ENCODE results near the gene BAIAP2. TPM values are rescaled to one million over a fixed set of nuclear protein-coding genes. Genes with fewer than 3 reads are reported as not detected.

BAIAP2 gene
- total and polyA plus RNA-seq, 9 donors: 12.0 to 80.6 (median 23.2) TPM

DNA sequence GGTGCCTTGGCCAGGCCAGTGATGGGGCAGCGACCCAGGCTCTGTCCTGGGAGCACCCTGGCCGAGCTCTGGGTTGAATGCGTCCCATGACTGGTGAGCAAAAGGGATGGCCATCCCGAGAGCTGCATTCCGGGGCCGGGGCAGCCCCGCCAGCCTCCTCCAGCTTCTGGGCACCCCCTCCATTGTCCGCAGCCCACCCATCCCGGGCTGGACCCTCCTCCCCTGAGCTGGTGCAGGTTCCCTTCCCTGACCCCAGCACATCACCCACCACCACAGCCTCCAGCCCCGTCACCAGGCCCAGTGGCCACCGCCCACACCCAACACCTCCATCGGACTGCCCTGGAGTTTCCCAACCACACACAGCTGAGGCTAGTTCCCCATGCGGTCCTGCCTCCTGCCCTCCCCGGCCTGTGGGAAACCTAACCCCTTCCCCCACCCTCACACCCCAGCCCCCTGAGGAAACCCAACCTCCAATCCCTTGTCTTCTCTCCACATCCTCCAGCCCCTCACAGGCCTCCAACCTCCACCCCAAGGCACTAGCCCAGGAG, 114.1 kb downstream of the BAIAP2 start:
- Histone ChIP-seq H3K27me3 (no peaks in the 10 kb centered on the region), H3K4me3 (no peak overlapping the region), H3K27ac (no peak overlapping the region), H3K9me3 (no peaks in the 10 kb centered on the region), H3K4me1 (ENCODE audit: insufficient read depth) (no peaks in the 10 kb centered on the region), H3K36me3 (no peaks in the 10 kb centered on the region)
- no peak for DNase-seq
- intact Hi-C loops (cut with DNase I): loop anchor here in 1 of 4 donors (10.0 kb wide), 1 partner anchor 56 kb away; no protein-coding TSS in a partner anchor
- TF ChIP-seq EP300 (IDR thresholded peaks at IDR 0.05) (no peak), POLR2A (IDR thresholded peaks at IDR 0.05) (no peak)
- TF ChIP-seq, protein P1, sequence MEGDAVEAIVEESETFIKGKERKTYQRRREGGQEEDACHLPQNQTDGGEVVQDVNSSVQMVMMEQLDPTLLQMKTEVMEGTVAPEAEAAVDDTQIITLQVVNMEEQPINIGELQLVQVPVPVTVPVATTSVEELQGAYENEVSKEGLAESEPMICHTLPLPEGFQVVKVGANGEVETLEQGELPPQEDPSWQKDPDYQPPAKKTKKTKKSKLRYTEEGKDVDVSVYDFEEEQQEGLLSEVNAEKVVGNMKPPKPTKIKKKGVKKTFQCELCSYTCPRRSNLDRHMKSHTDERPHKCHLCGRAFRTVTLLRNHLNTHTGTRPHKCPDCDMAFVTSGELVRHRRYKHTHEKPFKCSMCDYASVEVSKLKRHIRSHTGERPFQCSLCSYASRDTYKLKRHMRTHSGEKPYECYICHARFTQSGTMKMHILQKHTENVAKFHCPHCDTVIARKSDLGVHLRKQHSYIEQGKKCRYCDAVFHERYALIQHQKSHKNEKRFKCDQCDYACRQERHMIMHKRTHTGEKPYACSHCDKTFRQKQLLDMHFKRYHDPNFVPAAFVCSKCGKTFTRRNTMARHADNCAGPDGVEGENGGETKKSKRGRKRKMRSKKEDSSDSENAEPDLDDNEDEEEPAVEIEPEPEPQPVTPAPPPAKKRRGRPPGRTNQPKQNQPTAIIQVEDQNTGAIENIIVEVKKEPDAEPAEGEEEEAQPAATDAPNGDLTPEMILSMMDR (IDR thresholded peaks at IDR 0.05): no peak
- 65 to 73% (median 69%) methylated on average over 14 of the region's 14 CpGs for WGBS, 3 donors

DNA sequence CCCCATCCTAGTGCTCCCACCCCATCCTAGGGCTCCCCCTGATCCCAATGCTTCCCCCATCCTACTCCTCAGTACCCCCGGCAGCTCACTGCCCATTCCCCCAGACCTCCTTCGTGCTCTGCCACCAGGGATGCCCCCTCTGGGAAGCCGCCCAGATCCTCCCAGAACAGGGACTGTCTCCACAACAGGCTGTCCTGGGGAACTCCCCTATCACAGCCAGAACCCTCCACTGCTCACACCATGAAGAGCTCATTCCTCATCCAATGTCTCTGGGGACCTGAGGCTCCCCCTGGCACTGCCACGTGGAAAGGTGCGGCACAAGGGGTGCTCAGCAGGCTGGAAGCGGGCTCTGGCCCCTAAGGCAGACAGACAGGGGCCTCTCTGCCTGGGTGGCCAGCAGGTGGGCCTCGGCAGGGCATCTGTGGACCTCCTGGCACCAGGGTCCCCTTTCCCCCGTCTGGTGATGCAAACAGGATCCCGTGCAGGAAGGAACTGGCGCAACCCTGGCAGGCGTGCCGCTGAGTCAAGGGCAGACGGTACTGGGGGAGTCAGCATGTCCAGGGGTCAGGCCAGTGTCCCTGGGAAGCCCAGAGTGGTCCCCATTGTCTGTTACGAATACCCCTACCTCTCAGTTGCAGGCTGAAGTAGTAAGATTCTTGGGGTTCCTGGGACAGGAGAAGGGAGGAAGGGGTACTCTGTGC, 115.6 kb downstream of the BAIAP2 start:
- intact Hi-C loops (cut with DNase I): no loop called here
- no peaks in the 10 kb centered on the region for H3K4me1 ChIP-seq (ENCODE audit: insufficient read depth)
- no peak overlapping the region for H3K27ac ChIP-seq
- WGBS, 3 donors: 61 to 71% (median 65%) methylated on average over 14 of the region's 14 CpGs
- no peaks in the 10 kb centered on the region for H3K36me3 ChIP-seq
- no peaks in the 10 kb centered on the region for H3K27me3 ChIP-seq
- H3K9me3 ChIP-seq: no peaks in the 10 kb centered on the region
- TF ChIP-seq POLR2A (IDR thresholded peaks at IDR 0.05): no peak
- TF ChIP-seq EP300 (IDR thresholded peaks at IDR 0.05): no peak
- TF ChIP-seq, protein P1 (IDR thresholded peaks at IDR 0.05): no peak
- no peak overlapping the region for H3K4me3 ChIP-seq
- no peak for DNase-seq

DNA sequence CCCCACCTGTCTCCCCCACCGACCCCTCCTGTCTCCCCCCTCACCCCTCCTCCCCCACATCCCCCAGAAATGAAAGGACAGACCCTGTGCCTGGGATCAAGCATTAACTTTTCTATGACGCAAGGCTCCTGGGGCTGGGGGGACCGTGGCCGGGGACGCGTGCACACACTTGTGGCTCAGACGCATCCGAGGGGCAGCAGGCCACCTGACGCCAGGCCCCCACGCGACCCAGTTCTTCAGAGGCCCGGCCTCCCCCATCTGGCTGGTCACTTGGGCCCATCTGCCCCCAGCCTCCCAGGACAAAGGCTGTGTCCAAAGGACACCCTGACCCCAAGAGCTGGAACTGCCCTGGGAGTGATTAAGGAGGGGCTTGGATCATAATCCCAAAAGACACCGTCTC, 116.3 kb downstream of the BAIAP2 start:
- WGBS, 3 donors: 63 to 76% (median 75%) methylated on average over 10 to 13 of the region's 13 CpGs
- no peak overlapping the region for H3K4me3 ChIP-seq
- TF ChIP-seq EP300 (IDR thresholded peaks at IDR 0.05): no peak
- TF ChIP-seq POLR2A (IDR thresholded peaks at IDR 0.05): no peak
- TF ChIP-seq, protein P1 (IDR thresholded peaks at IDR 0.05): no peak
- no peak overlapping the region for H3K27ac ChIP-seq
- DNase-seq: no peak
- H3K27me3 ChIP-seq: no peaks in the 10 kb centered on the region
- H3K36me3 ChIP-seq: no peaks in the 10 kb centered on the region
- no peaks in the 10 kb centered on the region for H3K4me1 ChIP-seq (ENCODE audit: insufficient read depth)
- no peaks in the 10 kb centered on the region for H3K9me3 ChIP-seq
- intact Hi-C loops (cut with DNase I): no loop called here

DNA sequence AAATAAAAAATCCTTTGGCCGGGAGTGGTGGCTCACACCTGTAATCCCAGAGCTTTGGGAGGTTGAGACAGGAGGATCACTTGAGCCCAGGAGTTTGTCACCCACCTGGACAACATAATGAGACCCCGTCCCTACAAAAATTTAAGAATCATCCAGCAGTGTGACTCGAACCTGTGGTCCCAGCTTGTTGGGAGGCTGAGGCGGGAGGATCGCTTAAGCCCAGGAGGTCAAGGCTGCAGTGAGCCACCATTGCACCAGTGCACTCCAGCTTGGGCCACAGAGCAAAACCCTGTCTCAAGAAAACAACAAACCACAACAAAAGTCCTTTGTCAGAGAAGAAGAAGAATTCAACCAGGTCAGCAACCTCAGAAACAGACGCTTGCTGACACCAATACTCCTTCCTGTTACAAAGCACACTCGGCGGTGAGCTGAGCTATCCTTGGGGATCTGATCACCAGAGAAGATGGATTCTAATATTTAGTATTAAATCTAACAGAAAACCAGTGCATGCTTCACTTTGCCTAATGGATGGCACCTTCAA, 117.4 kb downstream of the BAIAP2 start:
- intact Hi-C loops (cut with DNase I): no loop called here
- 69 to 89% (median 78%) methylated on average over 8 of the region's 8 CpGs for WGBS, 3 donors
- Histone ChIP-seq H3K27ac (no peak overlapping the region), H3K4me3 (no peak overlapping the region), H3K4me1 (ENCODE audit: insufficient read depth) (no peaks in the 10 kb centered on the region), H3K9me3 (no peaks in the 10 kb centered on the region), H3K27me3 (no peaks in the 10 kb centered on the region), H3K36me3 (no peaks in the 10 kb centered on the region)
- TF ChIP-seq, protein P1 (IDR thresholded peaks at IDR 0.05): no peak
- no peak for TF ChIP-seq POLR2A (IDR thresholded peaks at IDR 0.05)
- DNase-seq: no peak
